CD4-positive, alpha-beta T cell treated with Interleukin-15 for 4 hours (primary cell): ENCODE results near the gene SLC24A1.
"Not testable (repeated sequence)": the region's sequence is repeated elsewhere in the genome, so short reads cannot be mapped to it uniquely, and the experiment has no call there.

Experiments
- DNase-seq: peaks from one replicate; pipeline ENCODE4 v3.0.0-alpha.2; 2020; ENCODE audit warnings: low spot score

Gene SLC24A1

GRCh38 chr15:65621638-65622037 lies at the start of gene SLC24A1:
Gene SLC24A1, plus strand, starts transcription at chr15:65621938. Its CDS starts 2,143 bp downstream, at chr15:65624081.
- no peak for DNase-seq

DNA sequence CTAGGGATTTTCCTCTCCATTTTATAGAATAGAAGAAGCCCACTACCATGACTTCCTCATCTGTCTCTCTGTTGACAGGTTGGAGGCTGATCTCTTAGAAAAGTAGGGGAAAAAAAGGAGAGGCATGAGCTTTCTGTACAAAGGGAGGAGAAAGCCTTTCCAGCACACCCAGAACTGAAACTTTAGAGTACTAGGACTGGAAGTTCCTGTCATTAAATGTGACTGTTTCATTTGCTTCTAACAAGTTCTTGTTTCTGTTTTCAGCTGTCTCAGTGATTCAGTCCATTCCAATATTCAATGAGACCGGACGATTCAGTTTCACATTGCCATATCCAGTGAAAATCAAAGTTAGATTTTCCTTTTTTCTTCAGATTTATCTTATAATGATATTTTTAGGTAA lies 49.8 kb upstream of the SLC24A1 start:
- no peak for DNase-seq

- no peak for DNase-seq
Measured at GRCh38 chr15:65576664-65577063, 45.1 kb upstream of the SLC24A1 start.

GRCh38 chr15:65577129-65577996 lies 44.4 kb upstream of the SLC24A1 start:
- no peak for DNase-seq

DNA sequence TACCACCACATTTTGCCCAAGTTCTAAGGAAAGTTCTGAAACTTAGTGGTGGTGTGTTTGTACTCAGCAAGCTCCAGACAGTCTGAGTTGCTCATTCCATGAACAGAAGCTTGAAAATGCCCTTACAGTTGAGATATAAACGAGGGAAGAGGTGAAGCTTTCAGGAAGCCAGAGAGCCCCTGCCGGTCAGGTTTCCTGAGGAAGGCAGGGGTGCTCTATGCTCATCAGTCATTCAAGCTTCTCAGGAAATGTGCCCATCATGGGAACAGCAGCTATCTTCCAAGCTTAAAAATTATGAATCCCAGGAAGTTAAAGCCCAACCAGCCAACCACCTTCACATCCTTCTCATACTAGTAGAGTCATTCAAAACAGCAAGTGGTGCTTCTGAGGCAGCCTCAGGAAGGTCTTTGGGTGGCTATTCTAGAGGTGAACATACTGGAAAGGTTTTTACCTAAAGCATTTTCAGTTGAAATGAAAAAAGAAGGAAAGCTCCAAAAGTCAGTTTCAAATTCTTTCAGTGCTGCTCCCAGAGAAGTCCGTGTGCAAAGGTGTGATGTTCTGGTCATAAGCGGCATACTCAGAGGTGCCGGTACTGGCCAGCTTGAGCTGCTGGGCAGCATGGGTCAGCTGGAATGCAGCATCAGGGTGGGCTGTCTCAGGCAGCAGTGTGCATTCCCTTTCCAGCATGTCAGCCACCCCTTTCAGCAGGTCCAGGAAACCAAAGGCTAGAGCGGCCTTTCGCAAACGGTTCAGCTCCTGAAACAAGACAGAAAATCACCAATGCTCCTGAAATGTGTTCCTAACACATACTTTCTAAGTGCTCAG lies 42.6 kb upstream of the SLC24A1 start:
- no peak for DNase-seq

GRCh38 chr15:65579762-65580161 lies 42.0 kb upstream of the SLC24A1 start:
- no peak for DNase-seq

- no peak for DNase-seq
Measured at GRCh38 chr15:65580287-65580686, 41.5 kb upstream of the SLC24A1 start.

DNA sequence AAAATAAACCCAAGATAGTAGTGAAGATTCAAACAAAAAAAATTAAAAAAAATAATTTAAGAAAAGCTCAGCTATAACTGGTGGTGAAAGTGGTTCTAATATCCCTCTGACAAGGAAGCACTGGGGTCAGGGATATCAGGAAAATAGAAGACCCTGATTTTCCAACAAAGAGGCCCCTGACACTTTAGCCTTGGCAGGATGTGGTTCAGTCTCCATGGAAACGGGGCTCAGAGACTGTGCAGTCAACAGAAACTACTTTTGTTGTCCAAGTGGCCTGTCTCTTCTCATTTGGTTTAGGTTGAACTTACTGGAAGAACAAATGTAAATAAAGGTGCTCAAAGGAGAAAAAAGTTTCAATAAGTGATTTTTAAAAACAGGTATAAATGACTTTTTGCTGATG lies 38.0 kb upstream of the SLC24A1 start:
- peak; percentile 60 for DNase-seq

GRCh38 chr15:65584241-65584640 lies 37.5 kb upstream of the SLC24A1 start:
- DNase-seq: no peak

GRCh38 chr15:65587094-65587493 lies 34.6 kb upstream of the SLC24A1 start:
- DNase-seq: no peak

DNA sequence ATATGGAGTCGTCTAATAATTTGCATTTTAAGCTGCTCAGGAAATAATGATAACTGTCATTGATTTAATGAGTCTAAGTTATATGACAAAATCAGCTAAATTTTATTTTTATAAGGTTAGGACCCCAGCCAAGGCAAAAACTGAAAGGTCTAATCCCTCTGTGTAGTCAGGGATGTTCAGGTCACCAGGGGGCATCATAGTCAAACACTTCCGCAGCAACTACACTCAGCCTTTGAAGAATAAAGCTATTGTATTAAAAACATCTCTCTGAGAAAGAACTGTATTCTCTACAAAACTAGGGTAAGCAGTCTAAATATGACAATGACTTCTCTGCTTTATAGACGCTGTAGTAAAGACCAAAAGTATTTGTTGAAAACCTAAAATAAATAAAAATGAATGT lies 25.8 kb upstream of the SLC24A1 start:
- no peak for DNase-seq

DNA sequence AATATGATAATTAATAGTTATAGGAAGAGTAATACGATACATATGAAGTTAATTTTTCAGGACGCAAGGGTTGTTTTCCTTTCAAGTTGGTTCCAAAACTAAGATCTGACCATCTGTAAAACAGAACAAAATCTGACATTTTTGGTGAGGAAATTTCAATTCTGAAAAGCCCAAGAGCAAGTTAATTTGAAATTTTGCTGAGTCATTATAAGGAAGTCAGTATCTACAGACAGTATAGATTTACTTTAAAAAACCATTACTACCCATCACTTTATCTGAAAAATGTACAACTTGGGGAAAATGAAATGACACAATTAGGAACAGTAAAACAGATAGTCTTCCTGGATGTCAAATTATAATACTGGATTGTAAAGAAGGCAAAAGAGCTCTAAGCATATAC lies 23.3 kb upstream of the SLC24A1 start:
- no peak for DNase-seq

- DNase-seq: no peak
Measured at GRCh38 chr15:65599677-65600076, 22.1 kb upstream of the SLC24A1 start.

GRCh38 chr15:65603134-65603533 lies 18.6 kb upstream of the SLC24A1 start:
- DNase-seq: no peak

DNA sequence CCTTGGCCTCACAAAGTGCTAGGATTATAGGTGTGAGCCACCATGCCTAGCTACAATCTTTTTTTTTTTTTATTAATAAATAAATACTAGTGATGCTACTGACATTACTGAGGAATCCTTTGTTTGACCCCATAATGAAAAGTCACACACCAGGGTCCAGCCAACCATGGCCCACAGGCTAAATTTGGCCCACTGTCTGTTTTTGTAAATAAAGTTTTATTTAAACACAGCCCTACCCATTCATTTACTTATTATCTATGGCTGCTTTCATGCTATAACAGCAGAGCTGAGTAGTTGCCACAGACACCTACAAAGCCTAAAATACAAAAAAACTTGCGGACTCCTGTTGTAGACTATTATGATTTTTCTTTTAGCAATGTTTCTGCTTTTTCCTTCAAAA lies 18.2 kb upstream of the SLC24A1 start:
- DNase-seq: no peak

GRCh38 chr15:65610871-65611718 lies 10.6 kb upstream of the SLC24A1 start, which contains the start of gene INTS14:
Gene INTS14, minus strand, starts transcription at chr15:65611131. Its CDS starts 3,751 bp downstream, at chr15:65607380.
- DNase-seq: peak; percentile 92

- no peak for DNase-seq
Measured at GRCh38 chr15:65611888-65612615, 9.7 kb upstream of the SLC24A1 start.

- DNase-seq: no peak
Measured at GRCh38 chr15:65612616-65612946, 9.2 kb upstream of the SLC24A1 start.

DNA sequence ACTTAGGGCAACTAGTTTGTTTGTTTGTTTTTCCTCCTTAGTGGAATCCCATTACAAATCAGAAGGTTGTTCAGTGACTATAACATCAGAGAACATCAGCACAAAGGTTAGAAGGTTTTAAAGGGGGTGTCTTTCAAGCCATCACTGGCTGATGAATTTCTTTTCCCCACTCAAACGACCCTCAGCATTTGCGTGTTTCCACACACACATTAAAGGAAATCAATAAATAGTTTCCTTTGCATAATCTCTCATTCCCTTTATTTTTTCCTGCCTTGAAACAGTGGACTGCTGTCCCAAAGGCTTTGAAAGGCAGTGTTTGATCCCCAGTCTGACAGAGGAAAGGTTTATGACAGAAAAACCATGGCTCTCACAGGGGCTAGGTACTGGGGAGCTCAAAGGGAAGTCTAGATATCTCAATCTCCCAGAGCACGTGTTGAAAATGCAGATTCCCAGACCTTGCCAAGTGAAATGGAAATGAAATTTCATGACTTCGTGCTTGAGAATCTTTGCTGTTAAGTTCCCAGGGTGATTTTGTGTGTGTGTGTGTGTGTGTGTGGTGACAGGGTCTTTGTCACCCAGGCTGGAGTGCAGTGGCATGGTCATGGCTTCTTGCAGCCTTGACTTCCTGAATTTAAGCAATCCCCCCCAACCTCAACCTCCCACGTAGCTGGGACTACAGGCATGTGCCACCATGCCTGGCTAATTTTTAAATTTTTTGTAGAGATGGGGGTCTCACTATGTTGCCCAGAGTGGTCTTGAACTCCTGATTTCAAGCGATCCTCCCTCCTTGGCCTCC lies 8.6 kb upstream of the SLC24A1 start:
- DNase-seq: no peak

GRCh38 chr15:65615887-65616286 lies 5.9 kb upstream of the SLC24A1 start:
- not testable (repeated sequence) for DNase-seq
